Endothelial cell (in vitro differentiated cells): ENCODE data around the gene NFKB2. TPM values are rescaled to one million over a fixed set of nuclear protein-coding genes. Genes with fewer than 3 reads are reported as not detected.

Experiments used
- DNase-seq: peaks from one replicate; pipeline ENCODE4 v3.0.0; 2021; ENCODE audit warnings: low spot score
- H3K27ac Mint-ChIP-seq: one replicate; pipeline ENCODE4 v1.8.0; 2021; ENCODE audit warnings: mixed read lengths, inconsistent platforms; ENCODE audit not compliant: unreplicated experiment
- H3K27me3 Mint-ChIP-seq: one replicate; pipeline ENCODE4 v1.8.0; 2021; ENCODE audit warnings: mild to moderate bottlenecking, moderate library complexity, mixed read lengths, inconsistent platforms; ENCODE audit not compliant: unreplicated experiment
- H3K36me3 Mint-ChIP-seq: one replicate; pipeline ENCODE4 v1.8.0; 2021; ENCODE audit warnings: mild to moderate bottlenecking, low read depth, mixed read lengths, inconsistent platforms; ENCODE audit not compliant: unreplicated experiment
- H3K4me1 Mint-ChIP-seq: one replicate; pipeline ENCODE4 v1.8.0; 2021; ENCODE audit warnings: mild to moderate bottlenecking, mixed read lengths, inconsistent platforms; ENCODE audit not compliant: unreplicated experiment
- H3K4me3 Mint-ChIP-seq: one replicate; pipeline ENCODE4 v1.8.0; 2021; ENCODE audit warnings: mild to moderate bottlenecking, mixed read lengths, inconsistent platforms; ENCODE audit not compliant: unreplicated experiment
- H3K9me3 Mint-ChIP-seq: one replicate; pipeline ENCODE4 v1.8.0; 2021; ENCODE audit warnings: mixed read lengths, inconsistent platforms; ENCODE audit not compliant: unreplicated experiment
- CTCF ChIP-seq: fragments of 200-600 bp; sonication (generic); IDR thresholded peaks from one replicate; pipeline ENCODE4 v1.5.0; 2021; ENCODE audit warnings: antibody characterized with exemption; ENCODE audit not compliant: unreplicated experiment
- total RNA-seq: library from RNA; stranded (reverse); fragmentation: NEBNext Ultra II Directional; extraction: Animal tissue kit (Norgen Biotek cat#: 25700); gene quantifications from one replicate; pipeline ENCODE4 v1.2.1, GENCODE V29; 2021; ENCODE audit not compliant: unreplicated experiment

NFKB2 gene
- total RNA-seq, 1 donor from 2014 or later = 14.2 TPM

- no peaks in the 10 kb centered on the region for H3K4me1 Mint-ChIP-seq
- peaks cover 17% of the 10 kb centered on the region for H3K27me3 Mint-ChIP-seq
- TF ChIP-seq CTCF = no peak
- no peaks in the 10 kb centered on the region for H3K9me3 Mint-ChIP-seq
- H3K36me3 Mint-ChIP-seq = no peaks in the 10 kb centered on the region
- no peak overlapping the region for H3K4me3 Mint-ChIP-seq
- no peak for DNase-seq
- no peak overlapping the region for H3K27ac Mint-ChIP-seq
These were observed 5.3 kb downstream of the NFKB2 start for GRCh38 chr10:102400598-102401341.

- no peak for TF ChIP-seq CTCF
- no peak overlapping the region for H3K27ac Mint-ChIP-seq
- H3K36me3 Mint-ChIP-seq = no peaks in the 10 kb centered on the region
- H3K9me3 Mint-ChIP-seq = no peaks in the 10 kb centered on the region
- no peak overlapping the region for H3K4me3 Mint-ChIP-seq
- DNase-seq = no peak
- H3K27me3 Mint-ChIP-seq = peaks cover 20% of the 10 kb centered on the region
- H3K4me1 Mint-ChIP-seq = no peaks in the 10 kb centered on the region
These were observed 5.8 kb downstream of the NFKB2 start for GRCh38 chr10:102401342-102401654.

- H3K4me3 Mint-ChIP-seq = no peak overlapping the region
- no peak for TF ChIP-seq CTCF
- H3K27ac Mint-ChIP-seq = no peak overlapping the region
- no peak for DNase-seq
- no peaks in the 10 kb centered on the region for H3K36me3 Mint-ChIP-seq
- no peaks in the 10 kb centered on the region for H3K4me1 Mint-ChIP-seq
- no peaks in the 10 kb centered on the region for H3K9me3 Mint-ChIP-seq
- peaks cover 21% of the 10 kb centered on the region for H3K27me3 Mint-ChIP-seq
These were observed 6.4 kb downstream of the NFKB2 start for GRCh38 chr10:102401735-102402511.

GRCh38 chr10:102402512-102402896 is 7.0 kb downstream of the NFKB2 start:
- H3K9me3 Mint-ChIP-seq = no peaks in the 10 kb centered on the region
- no peak for TF ChIP-seq CTCF
- H3K27ac Mint-ChIP-seq = no peak overlapping the region
- no peak for DNase-seq
- no peaks in the 10 kb centered on the region for H3K36me3 Mint-ChIP-seq
- H3K27me3 Mint-ChIP-seq = peaks cover 24% of the 10 kb centered on the region
- no peak overlapping the region for H3K4me3 Mint-ChIP-seq
- H3K4me1 Mint-ChIP-seq = no peaks in the 10 kb centered on the region

GRCh38 chr10:102403115-102403514 is 7.6 kb downstream of the NFKB2 start:
- peaks cover 2% of the 10 kb centered on the region for H3K4me1 Mint-ChIP-seq

More at GRCh38 chr10:102403115-102403514, 7.6 kb downstream of the NFKB2 start:
- Mint-ChIP-seq H3K36me3 (peaks cover 2% of the 10 kb centered on the region), H3K4me3 (no peak overlapping the region), H3K27ac (no peak overlapping the region), H3K9me3 (no peaks in the 10 kb centered on the region), H3K27me3 (peaks cover 29% of the 10 kb centered on the region)
- DNase-seq = no peak
- no peak for TF ChIP-seq CTCF
